Astrocyte (in vitro differentiated cells and primary cell): ENCODE data around the gene MAGEB17.

Experiments used
- EZH2 ChIP-seq: IDR thresholded peaks from 2 replicates; pipeline ENCODE4 v1.6.1; 2012; ENCODE audit warnings: mild to moderate bottlenecking, low read length, inconsistent platforms; ENCODE audit not compliant: insufficient read depth
- TF ChIP-seq, protein P1 (sequence below): IDR thresholded peaks from 2 replicates; pipeline ENCODE4 v1.5.1; 2011; ENCODE audit warnings: low read depth, mild to moderate bottlenecking, inconsistent platforms, low read length, moderate library complexity; ENCODE audit not compliant: insufficient read depth

- TF ChIP-seq, protein P1, sequence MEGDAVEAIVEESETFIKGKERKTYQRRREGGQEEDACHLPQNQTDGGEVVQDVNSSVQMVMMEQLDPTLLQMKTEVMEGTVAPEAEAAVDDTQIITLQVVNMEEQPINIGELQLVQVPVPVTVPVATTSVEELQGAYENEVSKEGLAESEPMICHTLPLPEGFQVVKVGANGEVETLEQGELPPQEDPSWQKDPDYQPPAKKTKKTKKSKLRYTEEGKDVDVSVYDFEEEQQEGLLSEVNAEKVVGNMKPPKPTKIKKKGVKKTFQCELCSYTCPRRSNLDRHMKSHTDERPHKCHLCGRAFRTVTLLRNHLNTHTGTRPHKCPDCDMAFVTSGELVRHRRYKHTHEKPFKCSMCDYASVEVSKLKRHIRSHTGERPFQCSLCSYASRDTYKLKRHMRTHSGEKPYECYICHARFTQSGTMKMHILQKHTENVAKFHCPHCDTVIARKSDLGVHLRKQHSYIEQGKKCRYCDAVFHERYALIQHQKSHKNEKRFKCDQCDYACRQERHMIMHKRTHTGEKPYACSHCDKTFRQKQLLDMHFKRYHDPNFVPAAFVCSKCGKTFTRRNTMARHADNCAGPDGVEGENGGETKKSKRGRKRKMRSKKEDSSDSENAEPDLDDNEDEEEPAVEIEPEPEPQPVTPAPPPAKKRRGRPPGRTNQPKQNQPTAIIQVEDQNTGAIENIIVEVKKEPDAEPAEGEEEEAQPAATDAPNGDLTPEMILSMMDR, result no peak
- no peak for TF ChIP-seq EZH2
Measured at GRCh38 chrX:16185725-16186136, 18.4 kb downstream of the MAGEB17 start.
